Adrenal gland (tissue), 12 donors: ENCODE measurements around the gene ERMP1. TPM values are rescaled to one million over a fixed set of nuclear protein-coding genes. Genes with fewer than 3 reads are reported as not detected.

Experiments used
- DNase-seq, 7 donors: peaks; one replicate each; pipeline ENCODE4 v3.0.0-alpha.2; 2019 to 2020
- H3K27ac ChIP-seq, 5 donors: fragments of 200-600 bp; sonication (generic) in 4 of 5; 1 replicate in 3 of 5; 2 replicates in 2 of 5; pipeline versions ENCODE4 v1.5.1 to v1.8.0; 2016 to 2020; ENCODE audit warnings: mild to moderate bottlenecking in 1 of 5
- H3K27me3 ChIP-seq: fragments of 200-600 bp; 2 replicates; pipeline ENCODE4 v1.8.0; 2021
- H3K36me3 ChIP-seq, 2 donors: fragments of 200-600 bp; replicated peaks in 1 of 2; 1 replicate in 1 of 2; 2 replicates in 1 of 2; pipeline versions ENCODE4 v1.5.1 to v1.8.0; 2018 to 2022
- H3K4me1 ChIP-seq, 2 donors: fragments of 200-600 bp; replicated peaks in 1 of 2; 1 replicate in 1 of 2; 2 replicates in 1 of 2; pipeline versions ENCODE4 v1.5.1 to v1.8.0; 2018 to 2021
- H3K4me3 ChIP-seq, 4 donors: fragments of 200-600 bp; sonication (generic) in 3 of 4; one replicate each; pipeline ENCODE4 v1.5.1; 2016 to 2018
- H3K9me3 ChIP-seq, 3 donors: fragments of 200-600 bp; sonication (generic) in 1 of 3; replicated peaks in 1 of 3; 1 replicate in 2 of 3; 2 replicates in 1 of 3; pipeline versions ENCODE4 v1.5.1 to v1.8.0; 2016 to 2021
- CTCF ChIP-seq, 6 experiments: fragments of 450-650 bp in 4 of 6; fragments of 200-600 bp in 2 of 6; sonication (generic) in 1 of 6; IDR thresholded peaks; 1 replicate in 5 of 6; 2 replicates in 1 of 6; pipeline versions ENCODE4 v1.5.1 to v1.8.0; 2016 to 2021; ENCODE audit warnings: antibody characterized with exemption in 6 of 6, mild to moderate bottlenecking in 2 of 6, moderate library complexity in 1 of 6
- POLR2A ChIP-seq, 2 donors: fragments of 450-650 bp; IDR thresholded peaks; one replicate each; pipeline ENCODE4 v1.6.1; 2017; ENCODE audit warnings: antibody characterized with exemption in 2 of 2, mild to moderate bottlenecking in 2 of 2, moderate library complexity in 1 of 2
- WGBS, 4 donors: extraction: QIAGEN DNeasy Blood & Tissue Kit in 2 of 4; methylation state at CpG; one replicate each; pipeline versions ENCODE4 v1.1.5 to v1.1.7; 2013 to 2017; 5-methylcytosine and 5-hydroxymethylcytosine counted together
- intact Hi-C, 2 donors: fragments of 100-400 bp; cut with DNase I; formaldehyde crosslinking; loops; one replicate each; pipeline versions ENCODE4 v1.14.1 to v1.15.0; 2022 to 2023
- polyA plus RNA-seq, 3 donors: library from polyadenylated mRNA; stranded (reverse); fragments of 200-250 nt in 2 of 3; fragments of 350-450 nt in 1 of 3; fragmentation: Illumina TruSeq in 1 of 3; extraction: RNeasy Lipid Tissue Mini Kit (QIAGEN cat#74804) in 1 of 3; gene quantifications; one replicate each; pipeline ENCODE4 v1.2.3, GENCODE V29; 2013 to 2014
- total RNA-seq, 9 donors: library from RNA; depleted of rRNA in 4 of 9; stranded (reverse); fragments of >200 nt in 4 of 9; fragments of 120-200 nt in 1 of 9; fragmentation: NEBNext Ultra II Directional in 1 of 9; extraction: Animal tissue kit (Norgen Biotek cat#: 25700) in 1 of 9; gene quantifications; one replicate each; pipeline versions ENCODE4 v1.1.0 to v1.2.4, GENCODE V29; 2013 to 2023
- donor health status: healthy with polysubstance abuse.
- donor health status: Bipolar disorder and iron deficiency.
- donor health status: DM: yes; HTN: yes; CAD: no.
- donor health status: DM: no; HTN: no; CAD: no.
- donor health status: DM: no; HTN: no; CAD: no.
- donor health status: DM: yes; HTN: yes; CAD: no.

Gene ERMP1
- total and polyA plus RNA-seq, 12 donors, result 6.0 to 120 (median 38.6) TPM

- WGBS, 4 donors, result 85 to 91% (median 90%) methylated on average over 3 of the region's 3 CpGs
These were observed 36.5 kb upstream of the ERMP1 start for GRCh38 chr9:5869315-5870019.

GRCh38 chr9:5868235-5868634, 35.3 kb upstream of the ERMP1 start:
- TF ChIP-seq POLR2A (IDR thresholded peaks at IDR 0.05) (no peak), CTCF (IDR thresholded peaks at IDR 0.05) (no peak)
- H3K36me3 ChIP-seq, result no peaks in the 10 kb centered on the region
- intact Hi-C loops, result no loop called here
- 75 to 94% (median 87%) methylated on average over 9 of the region's 9 CpGs for WGBS, 4 donors
- no peak for DNase-seq
- H3K4me1 ChIP-seq, result peaks cover 4 to 6% of the 10 kb centered on the region in 2 donors
- no peak overlapping the region for H3K27ac ChIP-seq
- H3K4me3 ChIP-seq, result no peak overlapping the region
- no peaks in the 10 kb centered on the region for H3K9me3 ChIP-seq
- no peaks in the 10 kb centered on the region for H3K27me3 ChIP-seq

More at GRCh38 chr9:5869315-5870019, 36.5 kb upstream of the ERMP1 start:
- Histone ChIP-seq H3K27me3 (no peaks in the 10 kb centered on the region), H3K36me3 (no peaks in the 10 kb centered on the region), H3K9me3 (no peaks in the 10 kb centered on the region), H3K4me1 (no peaks in the 10 kb centered on the region), H3K27ac (no peak overlapping the region), H3K4me3 (no peak overlapping the region)
- intact Hi-C loops, result no loop called here
- TF ChIP-seq POLR2A (IDR thresholded peaks at IDR 0.05), result no peak
- TF ChIP-seq CTCF (IDR thresholded peaks at IDR 0.05), result no peak
- DNase-seq, result no peak

- 86 to 91% (median 90%) methylated on average over 3 of the region's 3 CpGs for WGBS, 4 donors
- Histone ChIP-seq H3K36me3 (no peaks in the 10 kb centered on the region), H3K27me3 (no peaks in the 10 kb centered on the region), H3K27ac (no peak overlapping the region), H3K9me3 (no peaks in the 10 kb centered on the region), H3K4me3 (no peak overlapping the region), H3K4me1 (peaks cover 7 to 8% of the 10 kb centered on the region in 2 donors)
- no peak for DNase-seq
- TF ChIP-seq POLR2A (IDR thresholded peaks at IDR 0.05) (no peak), CTCF (IDR thresholded peaks at IDR 0.05) (no peak)
- intact Hi-C loops, result no loop called here
These were observed 33.8 kb upstream of the ERMP1 start for GRCh38 chr9:5866685-5867084.

GRCh38 chr9:5866272-5866671, 33.4 kb upstream of the ERMP1 start:
- no peaks in the 10 kb centered on the region for H3K9me3 ChIP-seq
- peaks cover 7 to 8% of the 10 kb centered on the region in 2 donors for H3K4me1 ChIP-seq
- no peak overlapping the region for H3K27ac ChIP-seq
- WGBS, 4 donors, result 92 to 98% (median 96%) methylated on average over 2 of the region's 2 CpGs
- H3K36me3 ChIP-seq, result no peaks in the 10 kb centered on the region
- TF ChIP-seq CTCF (IDR thresholded peaks at IDR 0.05) (no peak), POLR2A (IDR thresholded peaks at IDR 0.05) (no peak)
- H3K4me3 ChIP-seq, result no peak overlapping the region
- intact Hi-C loops, result no loop called here
- DNase-seq, result no peak
- no peaks in the 10 kb centered on the region for H3K27me3 ChIP-seq
